G401.6 (cell line): ENCODE data around the gene NUCKS1.

Source experiments
- FAIRE-seq: peaks from 2 replicates; lab custom pipeline; 2012; peaks lifted over from hg19 to GRCh38; lab: Jason Lieb, UNC

NUCKS1 gene

GRCh38 chr1:205668951-205669340, 81.0 kb downstream of the NUCKS1 start:
- no peak for FAIRE-seq

DNA sequence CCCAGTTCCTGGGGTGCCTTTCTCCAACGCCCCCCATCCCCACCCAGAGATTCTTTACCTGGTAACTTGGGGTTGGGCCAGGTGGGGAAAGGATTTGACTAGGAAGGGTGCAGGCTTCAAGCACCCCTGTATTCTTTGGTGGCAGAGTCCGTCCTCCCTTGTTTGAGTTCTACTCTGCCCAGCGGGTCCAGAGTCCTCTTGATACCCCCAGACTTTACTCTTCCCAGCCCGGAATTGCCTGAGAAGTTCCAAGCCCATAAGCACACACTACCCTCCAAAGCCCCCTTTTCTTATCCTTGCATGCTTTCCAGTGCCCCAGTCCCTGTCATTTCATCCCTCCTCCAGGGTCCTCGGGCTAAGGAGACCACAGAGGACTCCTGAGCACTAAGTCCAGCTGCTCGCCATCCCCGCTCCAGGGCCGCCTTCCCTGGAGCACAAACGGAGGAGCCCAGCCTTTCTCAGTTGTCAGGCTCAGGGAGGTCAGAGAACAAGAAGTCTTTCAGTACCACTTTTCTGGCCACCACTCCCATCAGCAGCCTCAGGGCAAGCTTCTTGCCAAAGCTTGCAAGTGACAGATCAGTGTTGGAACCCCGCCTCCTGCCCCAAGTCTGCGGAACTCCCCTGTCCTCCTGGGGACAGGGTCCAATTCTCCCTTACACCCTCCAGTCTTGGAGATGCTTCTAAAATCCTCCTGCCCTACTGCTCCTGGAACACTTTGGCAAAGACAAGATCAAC, 81.9 kb downstream of the NUCKS1 start:
- no peak for FAIRE-seq

DNA sequence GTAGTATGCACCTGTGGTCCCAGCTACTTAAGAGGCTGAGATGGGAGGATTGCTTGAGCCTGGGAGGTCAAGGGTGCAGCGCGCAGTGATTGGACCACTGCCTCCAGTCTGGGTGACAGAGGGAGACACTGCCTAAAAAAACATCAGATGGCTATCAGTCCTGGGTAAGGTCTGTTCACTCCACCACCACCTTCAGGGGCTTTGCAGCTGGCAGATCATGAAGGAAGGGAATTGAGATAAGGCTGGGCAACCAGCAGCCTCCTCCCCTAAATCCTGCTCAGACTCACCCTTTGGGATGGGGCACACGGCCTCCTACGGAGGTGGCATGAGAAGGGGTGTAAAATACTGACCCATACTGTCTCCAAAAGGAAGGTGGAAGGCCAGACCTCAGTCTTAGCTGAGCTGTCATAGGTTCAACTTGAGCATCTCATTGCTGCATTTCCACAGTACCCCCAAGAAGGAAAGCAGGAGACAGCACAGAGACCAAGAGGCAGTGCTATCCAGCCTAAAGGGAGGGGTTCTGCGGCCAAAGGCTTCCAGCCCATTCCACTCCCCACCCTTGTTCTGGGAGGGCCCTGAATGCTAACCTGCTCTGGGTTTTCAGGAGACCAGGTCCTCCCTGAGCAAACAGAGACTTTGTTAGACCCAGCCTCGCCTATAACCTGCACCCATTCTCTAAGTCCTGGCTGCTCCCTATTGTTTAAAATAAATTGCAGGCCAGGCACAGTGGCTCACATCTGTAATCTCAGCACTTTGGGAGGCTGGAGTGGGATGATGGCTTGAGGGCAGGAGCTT, 83.4 kb downstream of the NUCKS1 start:
- FAIRE-seq: no peak

DNA sequence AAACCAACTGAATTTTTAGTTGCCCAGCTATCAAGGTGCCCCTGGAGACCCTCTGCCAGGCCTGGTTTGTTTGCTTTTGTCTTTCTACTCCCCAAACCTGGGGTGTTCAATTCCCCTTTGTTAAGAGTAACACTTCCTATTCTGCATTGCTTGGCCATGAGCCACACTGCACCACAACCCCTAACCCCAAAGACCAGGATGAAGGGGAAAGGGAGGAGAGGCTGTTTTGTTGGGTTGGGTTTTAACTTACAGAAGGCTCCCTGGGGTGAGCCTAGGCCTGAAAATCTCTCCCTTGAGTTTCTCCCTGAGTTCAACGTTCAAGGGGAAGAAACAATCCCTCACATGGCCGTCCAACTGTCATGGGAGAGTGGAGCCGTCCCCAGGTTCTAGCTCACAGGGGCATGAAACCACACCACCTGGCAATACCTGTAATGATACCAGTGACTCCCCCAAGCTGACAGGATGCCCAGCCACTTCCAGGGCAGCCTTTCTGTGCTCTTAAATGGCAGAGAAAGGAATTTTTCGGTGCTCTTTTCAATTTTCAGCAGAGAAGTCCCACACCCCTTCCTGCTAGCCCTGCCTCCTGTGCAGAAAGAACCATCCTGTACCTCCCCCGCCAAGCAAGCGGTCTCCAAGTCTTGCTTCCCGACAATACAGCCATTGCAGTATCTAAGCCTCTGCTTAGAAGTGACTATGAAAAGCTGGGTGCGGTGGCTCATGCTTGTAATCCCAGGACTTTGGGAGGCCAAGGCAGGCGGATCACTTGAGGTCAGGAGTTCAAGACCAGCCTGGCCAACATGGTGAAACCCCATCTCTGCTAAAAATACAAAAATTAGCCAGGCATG, 84.6 kb downstream of the NUCKS1 start:
- no peak for FAIRE-seq

- FAIRE-seq: no peak
Measured at GRCh38 chr1:205664399-205665017, 85.5 kb downstream of the NUCKS1 start.

GRCh38 chr1:205663286-205663936, 86.6 kb downstream of the NUCKS1 start:
- FAIRE-seq: no peak
